ENCODE measurements around the gene MAST4. TPM values are rescaled to one million over a fixed set of nuclear protein-coding genes. Genes with fewer than 3 reads are reported as not detected.

The MAST4 gene
- polyA plus RNA-seq, 1 experiment = 4.0 TPM

GRCh38 chr5:67095346-67096171, 499.4 kb downstream of the MAST4 start:
- TF ChIP-seq CTCF (IDR thresholded peaks at IDR 0.05; ENCODE audit: insufficient read depth, low read depth, low read length) = no peak
- POLR2A ChIA-PET = interaction anchor here (0.7 kb wide), 1 partner anchor 14 kb away, joined by 9 read pairs; no protein-coding TSS in a partner anchor
- CTCF ChIA-PET = interaction anchor here (0.6 kb wide), 1 partner anchor 116 kb away, joined by 3 read pairs; no protein-coding TSS in a partner anchor

GRCh38 chr5:67098656-67099055, 502.5 kb downstream of the MAST4 start:
- DNase-seq (ENCODE audit: low read depth) = no peak
- no peak overlapping the region for H3K4me3 ChIP-seq (ENCODE audit: low read depth, low read length)
- CTCF ChIA-PET = no interaction called here
- no peaks in the 10 kb centered on the region for H3K36me3 ChIP-seq (ENCODE audit: control insufficient read depth, insufficient read depth, low read length)
- no peak for TF ChIP-seq CTCF (IDR thresholded peaks at IDR 0.05; ENCODE audit: insufficient read depth, low read depth, low read length)
- no peaks in the 10 kb centered on the region for H3K27me3 ChIP-seq (ENCODE audit: control insufficient read depth, insufficient read depth, low read length)
- POLR2A ChIA-PET = no interaction called here

More at GRCh38 chr5:67095346-67096171, 499.4 kb downstream of the MAST4 start:
- Histone ChIP-seq H3K36me3 (ENCODE audit: control insufficient read depth, insufficient read depth, low read length) (no peaks in the 10 kb centered on the region), H3K4me3 (ENCODE audit: low read depth, low read length) (no peak overlapping the region), H3K27me3 (ENCODE audit: control insufficient read depth, insufficient read depth, low read length) (no peaks in the 10 kb centered on the region)
- DNase-seq (ENCODE audit: low read depth) = no peak

GRCh38 chr5:67100301-67100700, 504.1 kb downstream of the MAST4 start:
- no peak overlapping the region for H3K4me3 ChIP-seq (ENCODE audit: low read depth, low read length)
- CTCF ChIA-PET = interaction anchor here (1.1 kb wide), 1 partner anchor 11 kb away, joined by 3 read pairs; no protein-coding TSS in a partner anchor
- no peaks in the 10 kb centered on the region for H3K36me3 ChIP-seq (ENCODE audit: control insufficient read depth, insufficient read depth, low read length)
- TF ChIP-seq CTCF (IDR thresholded peaks at IDR 0.05; ENCODE audit: insufficient read depth, low read depth, low read length) = no peak
- POLR2A ChIA-PET = no interaction called here
- no peak for DNase-seq (ENCODE audit: low read depth)
- H3K27me3 ChIP-seq (ENCODE audit: control insufficient read depth, insufficient read depth, low read length) = no peaks in the 10 kb centered on the region

- H3K27me3 ChIP-seq (ENCODE audit: control insufficient read depth, insufficient read depth, low read length) = no peaks in the 10 kb centered on the region
- DNase-seq (ENCODE audit: low read depth) = no peak
- H3K4me3 ChIP-seq (ENCODE audit: low read depth, low read length) = no peak overlapping the region
- no peak for TF ChIP-seq CTCF (IDR thresholded peaks at IDR 0.05; ENCODE audit: insufficient read depth, low read depth, low read length)
- ChIA-PET POLR2A (no interaction called here), CTCF (no interaction called here)
- no peaks in the 10 kb centered on the region for H3K36me3 ChIP-seq (ENCODE audit: control insufficient read depth, insufficient read depth, low read length)
Measured at GRCh38 chr5:67102708-67103107, 506.5 kb downstream of the MAST4 start.

GRCh38 chr5:67104859-67105258, 508.7 kb downstream of the MAST4 start:
- POLR2A ChIA-PET = no interaction called here
- no peaks in the 10 kb centered on the region for H3K27me3 ChIP-seq (ENCODE audit: control insufficient read depth, insufficient read depth, low read length)
- H3K36me3 ChIP-seq (ENCODE audit: control insufficient read depth, insufficient read depth, low read length) = no peaks in the 10 kb centered on the region
- no peak overlapping the region for H3K4me3 ChIP-seq (ENCODE audit: low read depth, low read length)
- no peak for TF ChIP-seq CTCF (IDR thresholded peaks at IDR 0.05; ENCODE audit: insufficient read depth, low read depth, low read length)
- no peak for DNase-seq (ENCODE audit: low read depth)
- CTCF ChIA-PET = interaction anchor here (0.6 kb wide), 1 partner anchor 16 kb away, joined by 3 read pairs; no protein-coding TSS in a partner anchor

All from BJ (cell line).